ENCODE data around the gene POFUT2.
A peak's percentile ranks its signal among the peaks of the same experiment; 100 is the strongest.

POFUT2 gene

DNA sequence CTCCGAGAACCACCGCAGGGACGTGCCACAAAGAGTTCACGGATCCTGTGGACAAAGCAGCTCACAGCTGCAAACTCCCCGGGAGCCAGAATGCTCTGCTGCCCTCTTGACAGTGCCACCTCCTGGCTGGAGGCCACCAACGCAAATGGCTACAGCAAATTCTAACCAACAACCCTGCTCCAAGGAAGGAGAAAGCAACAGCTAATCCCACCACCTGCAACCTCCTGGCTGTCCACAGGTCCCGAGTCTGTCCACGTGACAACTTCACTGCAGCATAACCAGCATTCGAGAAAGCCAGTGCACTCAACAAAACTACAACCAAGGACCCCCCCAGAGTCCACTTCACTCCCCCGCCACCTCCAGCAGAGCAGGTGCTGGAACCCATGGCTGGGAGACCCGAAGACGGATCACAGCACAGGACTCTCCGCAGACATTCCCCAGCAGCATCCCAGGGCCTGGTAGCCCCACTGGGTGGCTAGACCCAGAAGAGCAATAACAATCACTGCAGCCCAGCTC lies 17.3 kb downstream of the POFUT2 start:
- Histone ChIP-seq H3K36me3 (ENCODE audit: control insufficient read depth in 4 of 4, insufficient read depth in 4 of 4, low read length in 3 of 4) (peaks cover 30 to 81% (median 42%) of the 10 kb centered on the region in 4 experiments), H3K9me3 (ENCODE audit: control extremely low read depth in 1 of 5, control insufficient read depth in 4 of 5, insufficient read depth in 2 of 5, low read depth in 1 of 5, low read length in 4 of 5) (peaks cover 4 to 26% (median 14%) of the 10 kb centered on the region in 5 experiments), H3K4me3 (ENCODE audit: control insufficient read depth in 1 of 7, extremely low read depth in 1 of 7, insufficient read depth in 4 of 7, low read depth in 2 of 7, low read length in 6 of 7) (no peak overlapping the region), H3K27ac (ENCODE audit: insufficient read depth in 1 of 2, low read depth in 1 of 2, low read length in 2 of 2, poor library complexity in 1 of 2, severe bottlenecking in 2 of 2) (no peak overlapping the region), H3K27me3 (replicated peaks in 2 of 5; ENCODE audit: control insufficient read depth in 4 of 5, insufficient read depth in 5 of 5, low read length in 4 of 5) (no peaks in the 10 kb centered on the region), H3K4me1 (ENCODE audit: control extremely low read depth in 1 of 4, control insufficient read depth in 4 of 4, insufficient read depth in 4 of 4, low read length in 3 of 4) (peaks cover 0 to 6% (median 1%) of the 10 kb centered on the region in 4 experiments)
- CTCF ChIA-PET: interaction anchor here (0.8 to 1.7 kb wide), 2 partner anchors 22 to 64 kb away, joined by 3 to 5 read pairs; no protein-coding TSS in a partner anchor
- no peak for DNase-seq
- POLR2A ChIA-PET: no interaction called here
- 98% methylated on average over 11 of the region's 13 CpGs for WGBS (ENCODE audit: insufficient coverage)

DNA sequence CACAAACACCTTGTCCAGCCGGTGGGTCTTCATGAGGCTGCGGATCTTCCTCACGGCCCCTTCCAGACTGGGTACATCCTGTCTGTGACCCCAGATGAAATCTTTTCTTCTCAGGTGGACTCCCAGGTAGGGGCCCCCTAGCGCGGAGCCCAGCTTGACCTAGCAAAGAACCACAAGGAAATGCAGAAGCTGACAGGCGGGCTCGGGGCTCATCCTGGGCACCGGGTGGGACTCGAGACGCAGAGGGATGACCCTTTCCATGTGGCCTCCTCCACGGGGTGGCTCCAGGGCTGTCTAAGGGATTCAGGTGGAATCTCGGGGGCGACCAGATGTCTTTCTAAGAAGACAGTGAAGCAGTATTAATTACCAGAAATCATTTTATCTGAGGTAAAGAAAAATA lies 17.8 kb downstream of the POFUT2 start:
- H3K4me1 ChIP-seq (ENCODE audit: control extremely low read depth in 1 of 4, control insufficient read depth in 4 of 4, insufficient read depth in 4 of 4, low read length in 3 of 4): peaks cover 0 to 6% (median 1%) of the 10 kb centered on the region in 4 experiments
- ChIA-PET CTCF (no interaction called here), POLR2A (no interaction called here)
- WGBS (ENCODE audit: insufficient coverage): 94% methylated on average over 11 of the region's 13 CpGs
- H3K36me3 ChIP-seq (ENCODE audit: control insufficient read depth in 4 of 4, insufficient read depth in 4 of 4, low read length in 3 of 4): peaks cover 30 to 81% (median 44%) of the 10 kb centered on the region in 4 experiments
- H3K27ac ChIP-seq (ENCODE audit: insufficient read depth in 1 of 2, low read depth in 1 of 2, low read length in 2 of 2, poor library complexity in 1 of 2, severe bottlenecking in 2 of 2): no peak overlapping the region
- no peak overlapping the region for H3K4me3 ChIP-seq (ENCODE audit: control insufficient read depth in 1 of 7, extremely low read depth in 1 of 7, insufficient read depth in 4 of 7, low read depth in 2 of 7, low read length in 6 of 7)
- H3K27me3 ChIP-seq (replicated peaks in 2 of 5; ENCODE audit: control insufficient read depth in 4 of 5, insufficient read depth in 5 of 5, low read length in 4 of 5): no peaks in the 10 kb centered on the region
- H3K9me3 ChIP-seq (ENCODE audit: control extremely low read depth in 1 of 5, control insufficient read depth in 4 of 5, insufficient read depth in 2 of 5, low read depth in 1 of 5, low read length in 4 of 5): peaks cover 4 to 26% (median 14%) of the 10 kb centered on the region in 5 experiments
- DNase-seq: no peak

DNA sequence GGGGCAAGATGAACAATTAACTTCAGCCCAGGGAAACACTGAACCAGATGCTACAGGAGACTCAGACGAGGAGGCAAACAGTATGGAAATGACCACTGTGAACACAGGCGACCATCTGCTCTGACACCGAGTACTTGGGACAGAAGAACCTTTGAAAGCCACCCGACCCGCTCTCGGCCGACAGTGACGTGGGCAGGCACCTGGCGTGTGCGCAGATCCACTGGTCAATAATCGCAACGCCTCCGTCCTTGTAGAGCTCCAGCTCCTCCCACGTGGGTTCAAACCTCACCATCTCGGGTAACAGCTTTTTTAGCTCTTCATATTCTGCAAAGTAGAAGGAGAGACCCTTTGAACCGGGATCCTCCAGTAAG lies 20.3 kb downstream of the POFUT2 start:
- ChIA-PET POLR2A (no interaction called here), CTCF (no interaction called here)
- Histone ChIP-seq H3K4me3 (ENCODE audit: control insufficient read depth in 1 of 7, extremely low read depth in 1 of 7, insufficient read depth in 4 of 7, low read depth in 2 of 7, low read length in 6 of 7) (no peak overlapping the region), H3K27me3 (replicated peaks in 2 of 5; ENCODE audit: control insufficient read depth in 4 of 5, insufficient read depth in 5 of 5, low read length in 4 of 5) (no peaks in the 10 kb centered on the region), H3K36me3 (ENCODE audit: control insufficient read depth in 4 of 4, insufficient read depth in 4 of 4, low read length in 3 of 4) (peaks cover 17 to 73% (median 48%) of the 10 kb centered on the region in 4 experiments), H3K4me1 (ENCODE audit: control extremely low read depth in 1 of 4, control insufficient read depth in 4 of 4, insufficient read depth in 4 of 4, low read length in 3 of 4) (peaks cover 0 to 6% (median 1%) of the 10 kb centered on the region in 4 experiments), H3K27ac (ENCODE audit: insufficient read depth in 1 of 2, low read depth in 1 of 2, low read length in 2 of 2, poor library complexity in 1 of 2, severe bottlenecking in 2 of 2) (no peak overlapping the region), H3K9me3 (ENCODE audit: control extremely low read depth in 1 of 5, control insufficient read depth in 4 of 5, insufficient read depth in 2 of 5, low read depth in 1 of 5, low read length in 4 of 5) (peaks cover 3 to 19% (median 14%) of the 10 kb centered on the region in 5 experiments)
- no peak for DNase-seq
- 98% methylated on average over 16 of the region's 16 CpGs for WGBS (ENCODE audit: insufficient coverage)

DNA sequence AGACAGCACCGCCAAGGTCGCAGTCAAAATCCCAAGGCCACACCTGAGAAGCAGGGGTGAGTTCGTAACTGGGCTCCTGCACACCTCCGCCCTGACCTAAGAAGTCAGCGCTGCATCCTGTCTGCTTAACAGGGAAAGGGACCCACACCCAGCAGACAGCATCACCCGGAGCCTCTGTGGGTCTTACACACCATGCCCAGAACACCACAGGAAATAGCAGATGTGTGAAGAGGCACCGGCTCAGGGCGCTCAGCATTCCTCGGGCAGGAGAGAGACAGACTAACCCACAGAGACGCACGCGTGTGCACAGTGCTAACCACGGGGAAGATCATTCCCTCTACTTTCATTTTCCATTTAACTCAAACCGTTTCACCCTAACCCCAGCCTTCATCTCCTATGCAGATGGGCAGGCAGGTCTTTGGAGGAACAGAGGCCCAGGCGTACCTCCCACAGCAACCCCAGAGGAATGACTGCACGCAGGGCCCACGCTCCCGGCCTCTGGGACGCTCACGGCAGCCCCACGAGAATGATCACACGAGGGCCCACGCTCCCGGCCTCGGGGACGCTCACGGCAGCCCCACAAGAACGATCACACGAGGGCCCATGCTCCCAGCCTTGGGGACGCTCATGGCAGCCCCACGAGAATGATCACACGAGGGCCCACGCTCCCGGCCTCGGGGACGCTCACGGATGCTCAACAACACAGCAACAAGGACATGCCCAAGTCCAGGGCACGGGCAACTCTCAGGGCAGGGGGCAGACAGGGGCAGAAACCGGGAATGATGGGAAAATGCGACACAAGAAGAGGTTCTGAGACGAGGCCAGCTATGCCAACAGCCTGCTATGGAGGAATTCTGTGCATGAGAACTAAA lies 20.9 kb downstream of the POFUT2 start:
- CTCF ChIA-PET: no interaction called here
- Histone ChIP-seq H3K4me1 (ENCODE audit: control extremely low read depth in 1 of 4, control insufficient read depth in 4 of 4, insufficient read depth in 4 of 4, low read length in 3 of 4) (peaks cover 0 to 6% (median 1%) of the 10 kb centered on the region in 4 experiments), H3K9me3 (ENCODE audit: control extremely low read depth in 1 of 5, control insufficient read depth in 4 of 5, insufficient read depth in 2 of 5, low read depth in 1 of 5, low read length in 4 of 5) (peaks cover under 1 to 13% (median 10%) of the 10 kb centered on the region in 5 experiments), H3K4me3 (ENCODE audit: control insufficient read depth in 1 of 7, extremely low read depth in 1 of 7, insufficient read depth in 4 of 7, low read depth in 2 of 7, low read length in 6 of 7) (no peak overlapping the region), H3K36me3 (ENCODE audit: control insufficient read depth in 4 of 4, insufficient read depth in 4 of 4, low read length in 3 of 4) (peaks cover 12 to 67% (median 44%) of the 10 kb centered on the region in 4 experiments), H3K27ac (ENCODE audit: insufficient read depth in 1 of 2, low read depth in 1 of 2, low read length in 2 of 2, poor library complexity in 1 of 2, severe bottlenecking in 2 of 2) (no peak overlapping the region), H3K27me3 (replicated peaks in 2 of 5; ENCODE audit: control insufficient read depth in 4 of 5, insufficient read depth in 5 of 5, low read length in 4 of 5) (no peaks in the 10 kb centered on the region)
- POLR2A ChIA-PET: no interaction called here
- DNase-seq: peak in 2 of 3 donors; percentile 36 to 37
- WGBS (ENCODE audit: insufficient coverage): 88% methylated on average over 38 of the region's 41 CpGs

DNA sequence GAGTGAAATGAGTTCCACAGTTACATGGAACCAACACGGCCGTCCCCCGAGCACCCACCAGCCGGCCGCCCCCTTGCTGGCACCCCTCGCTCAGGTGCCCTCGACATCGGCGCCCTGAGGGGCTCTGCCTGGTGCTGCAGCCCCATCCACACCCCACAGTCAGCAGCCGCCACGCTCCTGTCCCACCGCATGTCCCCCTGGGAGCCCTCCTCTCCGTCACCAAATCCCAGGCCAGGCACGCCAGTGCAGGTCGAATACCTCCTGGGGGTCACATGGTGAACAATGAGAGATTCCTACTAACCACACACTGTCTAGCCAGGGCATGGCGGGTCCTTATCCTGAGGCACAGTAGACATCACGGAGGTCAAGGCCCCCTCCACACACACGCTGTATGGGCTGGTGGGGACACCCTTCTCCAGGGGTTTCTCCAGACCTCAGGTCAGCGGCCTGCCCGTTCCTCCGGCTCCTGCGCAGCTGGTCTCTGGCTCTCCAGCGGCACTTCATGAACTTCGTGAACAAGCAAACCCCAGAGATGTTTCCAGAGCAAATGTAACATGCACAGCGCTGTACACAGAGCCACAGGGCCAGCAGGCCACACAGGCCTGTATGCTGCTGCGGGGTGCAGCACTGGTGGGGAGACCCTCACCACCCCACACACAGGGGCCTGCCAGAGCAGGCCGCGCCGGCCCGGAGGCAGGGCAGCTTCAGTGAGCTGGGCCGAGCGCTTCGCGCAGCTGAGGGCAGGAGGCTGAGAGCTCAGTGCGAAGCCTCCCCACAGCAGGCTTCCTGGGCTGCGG lies 21.8 kb downstream of the POFUT2 start:
- Histone ChIP-seq H3K9me3 (ENCODE audit: control extremely low read depth in 1 of 5, control insufficient read depth in 4 of 5, insufficient read depth in 2 of 5, low read depth in 1 of 5, low read length in 4 of 5) (peaks cover 0 to 8% (median 7%) of the 10 kb centered on the region in 5 experiments), H3K4me3 (ENCODE audit: control insufficient read depth in 1 of 7, extremely low read depth in 1 of 7, insufficient read depth in 4 of 7, low read depth in 2 of 7, low read length in 6 of 7) (no peak overlapping the region), H3K4me1 (ENCODE audit: control extremely low read depth in 1 of 4, control insufficient read depth in 4 of 4, insufficient read depth in 4 of 4, low read length in 3 of 4) (peaks cover 0 to 9% (median 1%) of the 10 kb centered on the region in 4 experiments), H3K27me3 (replicated peaks in 2 of 5; ENCODE audit: control insufficient read depth in 4 of 5, insufficient read depth in 5 of 5, low read length in 4 of 5) (no peaks in the 10 kb centered on the region), H3K27ac (ENCODE audit: insufficient read depth in 1 of 2, low read depth in 1 of 2, low read length in 2 of 2, poor library complexity in 1 of 2, severe bottlenecking in 2 of 2) (no peak overlapping the region), H3K36me3 (ENCODE audit: control insufficient read depth in 4 of 4, insufficient read depth in 4 of 4, low read length in 3 of 4) (peaks cover 7 to 59% (median 40%) of the 10 kb centered on the region in 4 experiments)
- over 99% methylated on average over 29 of the region's 36 CpGs for WGBS (ENCODE audit: insufficient coverage)
- ChIA-PET CTCF (no interaction called here), POLR2A (no interaction called here)
- DNase-seq: no peak

DNA sequence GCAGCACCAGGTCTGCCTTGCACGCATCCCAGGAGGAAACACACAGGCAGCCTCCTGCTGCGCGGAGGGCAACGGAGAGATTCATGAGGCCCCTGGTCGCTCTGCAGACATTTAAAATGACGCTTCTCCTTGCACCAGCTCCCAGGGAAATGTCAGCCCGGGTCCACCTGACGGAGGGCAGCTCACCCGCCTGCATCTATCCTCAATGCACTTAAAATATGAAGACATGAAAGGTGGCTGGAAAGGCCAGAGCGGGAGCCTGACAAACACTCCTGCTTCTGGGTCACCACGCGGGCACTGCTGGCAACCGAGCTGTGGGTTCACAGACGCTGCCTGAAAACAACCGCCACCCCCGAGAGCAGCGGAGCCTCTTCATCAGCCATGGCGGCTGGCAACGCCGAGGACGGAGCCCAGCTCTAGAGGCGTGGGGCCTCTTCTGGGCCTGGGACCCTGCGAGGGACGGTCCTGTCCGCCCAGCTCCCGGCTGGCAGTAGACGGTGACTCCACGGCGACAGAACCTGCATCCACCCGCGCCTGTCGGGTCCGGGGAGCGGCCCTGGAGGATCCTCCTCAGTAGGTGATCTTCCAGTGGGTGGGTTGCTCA lies 22.7 kb downstream of the POFUT2 start:
- Histone ChIP-seq H3K4me1 (ENCODE audit: control extremely low read depth in 1 of 4, control insufficient read depth in 4 of 4, insufficient read depth in 4 of 4, low read length in 3 of 4) (peaks cover 0 to 18% (median 4%) of the 10 kb centered on the region in 4 experiments), H3K27me3 (replicated peaks in 2 of 5; ENCODE audit: control insufficient read depth in 4 of 5, insufficient read depth in 5 of 5, low read length in 4 of 5) (no peaks in the 10 kb centered on the region), H3K27ac (ENCODE audit: insufficient read depth in 1 of 2, low read depth in 1 of 2, low read length in 2 of 2, poor library complexity in 1 of 2, severe bottlenecking in 2 of 2) (no peak overlapping the region), H3K9me3 (ENCODE audit: control extremely low read depth in 1 of 5, control insufficient read depth in 4 of 5, insufficient read depth in 2 of 5, low read depth in 1 of 5, low read length in 4 of 5) (peaks cover 0 to 3% (median 0%) of the 10 kb centered on the region in 5 experiments), H3K36me3 (ENCODE audit: control insufficient read depth in 4 of 4, insufficient read depth in 4 of 4, low read length in 3 of 4) (peaks cover 4 to 50% (median 34%) of the 10 kb centered on the region in 4 experiments), H3K4me3 (ENCODE audit: control insufficient read depth in 1 of 7, extremely low read depth in 1 of 7, insufficient read depth in 4 of 7, low read depth in 2 of 7, low read length in 6 of 7) (no peak overlapping the region)
- WGBS (ENCODE audit: insufficient coverage): 96% methylated on average over 28 of the region's 34 CpGs
- CTCF ChIA-PET: no interaction called here
- DNase-seq: no peak
- POLR2A ChIA-PET: no interaction called here

Measured in common myeloid progenitor, CD34-positive (primary cell).